ENCODE data around the gene RPF1.

RPF1 gene

GRCh38 chr1:84462118-84462517 lies 16.9 kb upstream of the RPF1 start:
- Mint-ChIP-seq H3K4me1 (no peaks in the 10 kb centered on the region), H3K4me3 (no peak overlapping the region), H3K27ac (no peak overlapping the region), H3K36me3 (no peaks in the 10 kb centered on the region), H3K27me3 (peaks cover 26% of the 10 kb centered on the region), H3K9me3 (no peaks in the 10 kb centered on the region)
- no peak for DNase-seq
- CTCF ChIA-PET, result no interaction called here

GRCh38 chr1:84467298-84467697 lies 11.8 kb upstream of the RPF1 start:
- peaks cover 15% of the 10 kb centered on the region for H3K27me3 Mint-ChIP-seq
- no peaks in the 10 kb centered on the region for H3K36me3 Mint-ChIP-seq
- no peak overlapping the region for H3K27ac Mint-ChIP-seq
- CTCF ChIA-PET, result no interaction called here
- no peak overlapping the region for H3K4me3 Mint-ChIP-seq
- DNase-seq, result no peak
- no peaks in the 10 kb centered on the region for H3K9me3 Mint-ChIP-seq
- H3K4me1 Mint-ChIP-seq, result no peaks in the 10 kb centered on the region

DNA sequence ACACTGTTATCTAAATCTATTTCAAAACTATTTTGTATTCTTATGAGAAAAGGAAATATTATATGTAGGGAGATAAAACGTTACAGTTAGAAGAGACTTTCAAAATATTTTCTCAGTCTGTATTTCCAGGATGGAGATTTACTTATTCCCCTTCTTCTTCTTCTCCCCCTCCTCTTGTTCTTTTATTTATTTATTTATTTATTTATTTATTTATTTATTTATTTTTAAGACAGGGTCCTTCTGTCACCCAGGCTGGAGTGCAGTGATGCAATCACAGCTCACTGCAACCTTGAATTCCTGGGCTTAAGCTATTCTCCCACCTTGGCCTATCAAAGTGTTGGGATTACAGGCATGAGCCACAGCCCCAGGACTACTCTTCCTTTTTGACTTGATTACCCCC lies 2.8 kb upstream of the RPF1 start:
- H3K27ac Mint-ChIP-seq, result no peak overlapping the region
- no peak for DNase-seq
- no peak overlapping the region for H3K4me3 Mint-ChIP-seq
- H3K27me3 Mint-ChIP-seq, result peaks cover 27% of the 10 kb centered on the region
- peaks cover 20% of the 10 kb centered on the region for H3K36me3 Mint-ChIP-seq
- peaks cover 17% of the 10 kb centered on the region for H3K4me1 Mint-ChIP-seq
- CTCF ChIA-PET, result interaction anchor here (0.7 kb wide), 1 partner anchor 67 kb away, joined by 3 read pairs; no protein-coding TSS in a partner anchor
- peaks cover 14% of the 10 kb centered on the region for H3K9me3 Mint-ChIP-seq

DNA sequence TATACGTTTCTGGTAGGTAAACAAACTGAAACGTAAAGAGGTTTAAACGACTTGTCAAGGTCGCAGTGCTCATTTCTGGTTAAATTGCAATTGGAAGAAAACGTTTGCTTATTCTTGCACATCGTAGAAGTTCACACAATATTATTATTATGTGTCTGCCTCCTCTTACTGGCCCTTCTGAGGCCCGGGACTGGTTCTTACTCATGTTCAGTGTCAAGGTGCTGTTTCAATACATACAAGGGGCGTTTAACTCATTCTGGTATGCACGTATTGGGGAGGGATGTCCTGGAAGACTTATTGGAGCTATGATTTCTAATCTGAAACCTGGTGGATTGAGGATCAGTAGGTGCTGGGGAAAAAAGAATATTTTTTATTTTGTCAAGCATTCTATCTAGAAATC lies 932 bp downstream of the RPF1 start:
- peaks cover 44% of the 10 kb centered on the region for H3K36me3 Mint-ChIP-seq
- CTCF ChIA-PET, result interaction anchor here (0.8 to 2.0 kb wide), 6 partner anchors 37 to 455 kb away, joined by 3 to 8 read pairs (median 4); no protein-coding TSS in a partner anchor

GRCh38 chr1:84480650-84481049 lies 1.6 kb downstream of the RPF1 start:
- H3K27ac Mint-ChIP-seq, result no peak overlapping the region
- H3K4me1 Mint-ChIP-seq, result peaks cover 35% of the 10 kb centered on the region
- H3K27me3 Mint-ChIP-seq, result peaks cover 14% of the 10 kb centered on the region
- peak overlapping the region; percentile 16 for H3K4me3 Mint-ChIP-seq
- CTCF ChIA-PET, result interaction anchor here (0.8 to 2.0 kb wide), 7 partner anchors 38 to 455 kb away, joined by 3 to 8 read pairs (median 3); no protein-coding TSS in a partner anchor
- H3K36me3 Mint-ChIP-seq, result peaks cover 48% of the 10 kb centered on the region
- peaks cover 14% of the 10 kb centered on the region for H3K9me3 Mint-ChIP-seq
- DNase-seq, result no peak

More for the DNA sequence above, 932 bp downstream of the RPF1 start:
- Mint-ChIP-seq H3K27ac (peak overlapping the region; percentile 98), H3K27me3 (peaks cover 14% of the 10 kb centered on the region), H3K4me3 (peak overlapping the region; percentile 93), H3K9me3 (peaks cover 14% of the 10 kb centered on the region), H3K4me1 (peaks cover 35% of the 10 kb centered on the region)
- DNase-seq, result no peak

DNA sequence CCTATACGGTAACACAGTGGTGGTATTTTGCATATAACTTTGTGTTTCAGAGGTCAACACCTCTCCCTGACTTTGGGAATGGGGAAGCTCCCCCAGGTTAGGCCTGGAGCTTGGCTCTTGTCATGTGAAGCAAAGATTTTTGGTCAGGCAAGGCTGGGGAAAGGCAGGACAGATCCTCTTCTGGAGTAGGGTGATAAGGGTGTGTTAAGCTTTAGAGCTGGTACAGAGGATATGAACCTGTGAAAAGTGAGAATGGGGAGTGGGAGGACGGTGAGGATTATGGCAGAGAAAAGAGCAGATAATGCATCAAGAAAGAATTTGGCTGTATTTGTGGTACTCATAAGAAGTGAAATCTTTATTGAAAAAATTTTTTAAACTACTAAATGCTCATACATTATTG lies 2.3 kb downstream of the RPF1 start:
- Mint-ChIP-seq H3K9me3 (peaks cover 14% of the 10 kb centered on the region), H3K4me3 (peak overlapping the region; percentile 0), H3K4me1 (peaks cover 40% of the 10 kb centered on the region), H3K27ac (no peak overlapping the region), H3K36me3 (peaks cover 53% of the 10 kb centered on the region), H3K27me3 (peaks cover 14% of the 10 kb centered on the region)
- DNase-seq, result no peak
- CTCF ChIA-PET, result interaction anchor here (1.1 to 2.0 kb wide), 3 partner anchors 24 to 139 kb away, joined by 3 to 6 read pairs (median 5); no protein-coding TSS in a partner anchor

DNA sequence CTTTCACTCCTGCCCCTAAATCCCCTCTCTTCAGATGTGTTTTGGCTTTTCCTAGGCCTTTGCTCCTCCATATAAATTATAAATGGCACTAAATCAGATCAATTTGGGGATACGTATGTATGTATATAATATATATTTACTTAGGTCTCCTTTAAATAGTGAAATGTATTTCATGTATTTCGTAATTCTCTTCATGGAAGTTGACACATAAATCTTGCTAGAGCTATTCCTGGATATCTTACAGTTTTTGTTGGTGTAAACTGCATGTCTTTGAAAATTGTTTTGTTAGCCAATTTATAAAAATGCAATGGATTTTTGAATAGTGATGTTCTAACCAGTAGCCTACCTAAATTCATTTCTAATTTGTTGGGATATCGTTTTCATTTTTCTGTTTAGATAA lies 9.0 kb downstream of the RPF1 start:
- CTCF ChIA-PET, result no interaction called here
- H3K27me3 Mint-ChIP-seq, result no peaks in the 10 kb centered on the region
- H3K4me3 Mint-ChIP-seq, result no peak overlapping the region
- peaks cover 12% of the 10 kb centered on the region for H3K4me1 Mint-ChIP-seq
- no peak overlapping the region for H3K27ac Mint-ChIP-seq
- DNase-seq, result no peak
- peaks cover 50% of the 10 kb centered on the region for H3K36me3 Mint-ChIP-seq
- H3K9me3 Mint-ChIP-seq, result no peaks in the 10 kb centered on the region

DNA sequence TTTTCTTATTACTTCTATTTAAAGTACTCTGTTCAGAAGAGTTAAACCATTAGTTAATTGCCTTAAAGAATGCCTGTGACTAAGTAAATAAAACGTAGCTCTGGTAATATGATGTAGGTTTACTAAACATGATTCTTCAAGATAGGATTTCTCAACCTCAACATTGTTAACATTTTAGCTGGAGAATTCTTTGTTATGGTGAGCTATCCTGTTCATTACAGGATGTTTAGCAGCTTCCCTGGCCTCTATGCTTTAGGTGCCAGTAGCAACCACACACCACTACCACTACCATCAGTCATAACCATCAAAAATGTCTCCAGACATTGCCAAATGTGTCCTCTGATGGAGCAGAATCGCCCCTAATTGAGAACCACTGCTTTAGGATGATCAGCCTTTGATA lies 10.7 kb downstream of the RPF1 start:
- no peak overlapping the region for H3K27ac Mint-ChIP-seq
- H3K36me3 Mint-ChIP-seq, result peaks cover 49% of the 10 kb centered on the region

DNA sequence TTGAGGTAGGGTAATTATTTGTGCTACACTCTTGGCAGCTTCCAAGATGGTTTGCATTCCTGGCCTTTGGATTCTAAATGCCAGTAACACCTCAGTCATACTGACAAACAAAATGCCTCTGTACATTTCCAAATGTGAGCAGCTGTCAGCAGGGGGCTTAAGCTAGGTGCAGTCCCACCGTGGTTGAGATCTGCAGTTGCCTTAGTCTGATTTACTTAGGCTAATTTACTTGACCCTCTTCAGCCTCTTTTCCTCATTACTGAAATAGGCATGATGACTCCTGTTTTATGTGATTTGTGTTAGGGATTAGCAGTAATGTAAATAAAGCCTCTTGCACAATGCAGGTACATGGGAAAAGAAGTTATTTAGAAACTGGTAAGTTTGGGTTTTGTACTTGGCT lies 13.7 kb downstream of the RPF1 start:
- no peaks in the 10 kb centered on the region for H3K9me3 Mint-ChIP-seq
- no peak for DNase-seq
- no peak overlapping the region for H3K27ac Mint-ChIP-seq
- no peak overlapping the region for H3K4me3 Mint-ChIP-seq
- CTCF ChIA-PET, result no interaction called here
- H3K36me3 Mint-ChIP-seq, result peaks cover 55% of the 10 kb centered on the region
- peaks cover 3% of the 10 kb centered on the region for H3K4me1 Mint-ChIP-seq
- H3K27me3 Mint-ChIP-seq, result no peaks in the 10 kb centered on the region

More for the DNA sequence above, 10.7 kb downstream of the RPF1 start:
- CTCF ChIA-PET, result no interaction called here
- Mint-ChIP-seq H3K9me3 (no peaks in the 10 kb centered on the region), H3K27me3 (no peaks in the 10 kb centered on the region), H3K4me3 (no peak overlapping the region), H3K4me1 (peaks cover 10% of the 10 kb centered on the region)
- DNase-seq, result no peak

DNA sequence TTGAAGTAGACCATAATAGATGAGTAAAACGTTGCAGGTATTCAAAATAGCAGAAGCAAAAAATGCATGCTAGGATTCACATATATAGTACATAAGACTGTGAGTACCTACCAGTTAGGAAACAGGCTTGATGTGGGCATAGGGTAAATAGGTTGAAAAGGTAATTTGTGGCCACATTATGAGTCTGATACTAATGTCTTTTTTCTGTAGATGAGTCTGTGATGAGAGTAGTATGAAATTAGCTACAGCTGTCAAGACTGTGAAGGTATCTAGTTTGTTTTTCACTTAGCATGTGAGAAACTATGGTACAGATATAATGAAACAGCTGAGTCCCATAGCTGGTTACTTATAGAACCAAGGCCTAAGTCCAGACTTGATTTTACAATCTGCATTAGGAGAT lies 14.7 kb downstream of the RPF1 start:
- Mint-ChIP-seq H3K27ac (no peak overlapping the region), H3K9me3 (no peaks in the 10 kb centered on the region), H3K4me1 (peaks cover 9% of the 10 kb centered on the region), H3K27me3 (no peaks in the 10 kb centered on the region), H3K36me3 (peaks cover 64% of the 10 kb centered on the region), H3K4me3 (no peak overlapping the region)
- CTCF ChIA-PET, result no interaction called here
- no peak for DNase-seq

DNA sequence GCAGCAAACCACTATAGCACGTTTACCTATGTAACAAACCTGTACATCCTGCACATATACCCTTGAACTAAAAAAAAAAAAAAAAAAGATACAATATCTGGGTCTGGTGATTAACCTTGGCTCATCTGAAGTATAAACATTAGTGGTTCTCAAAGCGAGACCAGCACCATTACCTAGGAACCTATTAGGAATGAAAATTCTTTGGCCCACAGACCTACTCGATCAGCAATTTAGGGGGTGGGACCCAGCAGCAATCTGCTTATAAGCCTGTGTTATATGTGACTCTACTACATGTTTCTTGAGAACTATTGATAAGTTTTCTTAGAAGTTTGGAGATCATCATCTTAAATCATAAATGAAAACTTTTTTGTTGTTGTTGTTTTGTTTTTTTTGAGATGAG lies 17.4 kb downstream of the RPF1 start:
- no peak overlapping the region for H3K4me3 Mint-ChIP-seq
- H3K27ac Mint-ChIP-seq, result no peak overlapping the region
- peaks cover 18% of the 10 kb centered on the region for H3K4me1 Mint-ChIP-seq
- CTCF ChIA-PET, result no interaction called here
- DNase-seq, result no peak
- no peaks in the 10 kb centered on the region for H3K27me3 Mint-ChIP-seq
- no peaks in the 10 kb centered on the region for H3K9me3 Mint-ChIP-seq
- peaks cover 54% of the 10 kb centered on the region for H3K36me3 Mint-ChIP-seq

GRCh38 chr1:84497631-84498275 lies 18.7 kb downstream of the RPF1 start:
- Mint-ChIP-seq H3K4me3 (no peak overlapping the region), H3K27ac (no peak overlapping the region)

GRCh38 chr1:84502927-84503326 lies 23.9 kb downstream of the RPF1 start:
- DNase-seq, result no peak
- Mint-ChIP-seq H3K4me3 (no peak overlapping the region), H3K27ac (no peak overlapping the region), H3K9me3 (no peaks in the 10 kb centered on the region), H3K27me3 (peaks cover 4% of the 10 kb centered on the region), H3K36me3 (peaks cover 25% of the 10 kb centered on the region), H3K4me1 (peaks cover 53% of the 10 kb centered on the region)
- CTCF ChIA-PET, result interaction anchor here (0.6 to 2.5 kb wide), 4 partner anchors 40 to 117 kb away, joined by 3 to 8 read pairs (median 3); no protein-coding TSS in a partner anchor

More at GRCh38 chr1:84497631-84498275, 18.7 kb downstream of the RPF1 start:
- Mint-ChIP-seq H3K9me3 (no peaks in the 10 kb centered on the region), H3K27me3 (no peaks in the 10 kb centered on the region), H3K4me1 (peaks cover 24% of the 10 kb centered on the region), H3K36me3 (peaks cover 51% of the 10 kb centered on the region)
- no peak for DNase-seq
- CTCF ChIA-PET, result no interaction called here

GRCh38 chr1:84504580-84505492 lies 25.8 kb downstream of the RPF1 start:
- peak overlapping the region; percentile 100 for H3K4me3 Mint-ChIP-seq
- H3K27ac Mint-ChIP-seq, result peak overlapping the region; percentile 94
- peaks cover 6% of the 10 kb centered on the region for H3K9me3 Mint-ChIP-seq
- CTCF ChIA-PET, result interaction anchor here (1.4 to 2.5 kb wide), 4 partner anchors 23 to 249 kb away, joined by 5 to 8 read pairs (median 6); no protein-coding TSS in a partner anchor
- peak; percentile 21 for DNase-seq
- H3K27me3 Mint-ChIP-seq, result peaks cover 4% of the 10 kb centered on the region
- H3K36me3 Mint-ChIP-seq, result peaks cover 32% of the 10 kb centered on the region
- H3K4me1 Mint-ChIP-seq, result peaks cover 55% of the 10 kb centered on the region

Data from activated naive CD4-positive, alpha-beta T cell treated with anti-CD3 and anti-CD28 coated beads, Interleukin-2, amount 10 ng/mL, durations not matched to agents 7 days and 5 days (primary cell).